SK-N-SH (cell line): ENCODE results near the gene SLC1A3.

ENCODE experiments used
- EZH2phosphoT487 ChIP-seq: fragments of 200-600 bp; sonication (generic); IDR thresholded peaks from 2 replicates; pipeline ENCODE4 v1.6.1; 2017; ENCODE audit warnings: low read depth, mixed run types, mild to moderate bottlenecking, antibody characterized with exemption, moderate library complexity, borderline replicate concordance
- RFX5 ChIP-seq: IDR thresholded peaks from 2 replicates; pipeline ENCODE4 v1.6.1; 2012; ENCODE audit warnings: mild to moderate bottlenecking, improper control_type of control experiment, low read length
- TF ChIP-seq, protein P1 (sequence below): fragments of 150-350 bp; IDR thresholded peaks from 2 replicates; pipeline ENCODE4 v1.6.1; 2017; ENCODE audit warnings: antibody characterized with exemption, low read length, low read depth, borderline replicate concordance
- TF ChIP-seq, protein P2 (sequence below): fragments of 200-600 bp; sonication (generic); IDR thresholded peaks from 2 replicates; pipeline ENCODE4 v1.6.1; 2017; ENCODE audit warnings: antibody characterized with exemption, mild to moderate bottlenecking, moderate library complexity

DNA sequence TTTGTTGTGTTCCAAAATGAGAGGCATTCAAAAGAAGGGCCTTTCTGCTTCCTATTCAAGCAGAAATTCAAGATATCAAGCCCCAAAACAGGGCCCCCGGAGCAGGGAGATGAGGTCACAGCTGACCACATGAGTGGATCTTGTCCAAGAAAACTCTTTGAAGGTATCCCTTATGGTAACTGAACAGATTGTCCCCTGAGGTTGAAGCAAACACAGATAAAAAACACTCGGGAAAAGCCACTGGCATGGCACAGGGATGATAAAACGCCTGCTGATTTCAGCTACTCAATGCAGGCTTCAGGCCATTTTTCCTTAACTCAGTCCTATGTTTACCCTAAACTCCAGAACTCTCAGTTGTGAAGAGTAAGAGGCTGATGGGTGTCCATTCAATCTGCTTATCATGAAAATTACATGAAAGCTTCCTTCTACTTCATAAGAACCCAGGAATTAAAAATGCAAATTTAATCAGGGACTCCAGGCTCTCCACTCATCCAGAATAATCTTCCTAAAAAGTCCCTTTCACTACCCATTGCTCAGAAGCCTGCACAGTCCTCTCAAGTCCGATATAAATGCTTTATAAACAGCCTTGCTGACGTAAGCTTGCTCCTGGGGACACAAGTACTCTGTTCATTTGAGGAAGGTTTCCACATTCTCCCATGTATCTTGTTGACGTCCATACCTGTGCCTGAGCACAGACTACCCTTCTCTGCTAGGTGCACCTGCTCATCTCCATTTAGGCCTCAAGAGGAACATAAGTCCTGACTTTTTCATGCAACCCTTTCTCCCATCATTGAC, 35.9 kb upstream of the SLC1A3 start:
- TF ChIP-seq EZH2phosphoT487 (no peak), RFX5 (no peak)
- TF ChIP-seq, protein P1, sequence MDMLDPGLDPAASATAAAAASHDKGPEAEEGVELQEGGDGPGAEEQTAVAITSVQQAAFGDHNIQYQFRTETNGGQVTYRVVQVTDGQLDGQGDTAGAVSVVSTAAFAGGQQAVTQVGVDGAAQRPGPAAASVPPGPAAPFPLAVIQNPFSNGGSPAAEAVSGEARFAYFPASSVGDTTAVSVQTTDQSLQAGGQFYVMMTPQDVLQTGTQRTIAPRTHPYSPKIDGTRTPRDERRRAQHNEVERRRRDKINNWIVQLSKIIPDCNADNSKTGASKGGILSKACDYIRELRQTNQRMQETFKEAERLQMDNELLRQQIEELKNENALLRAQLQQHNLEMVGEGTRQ, result no peak
- TF ChIP-seq, protein P2, sequence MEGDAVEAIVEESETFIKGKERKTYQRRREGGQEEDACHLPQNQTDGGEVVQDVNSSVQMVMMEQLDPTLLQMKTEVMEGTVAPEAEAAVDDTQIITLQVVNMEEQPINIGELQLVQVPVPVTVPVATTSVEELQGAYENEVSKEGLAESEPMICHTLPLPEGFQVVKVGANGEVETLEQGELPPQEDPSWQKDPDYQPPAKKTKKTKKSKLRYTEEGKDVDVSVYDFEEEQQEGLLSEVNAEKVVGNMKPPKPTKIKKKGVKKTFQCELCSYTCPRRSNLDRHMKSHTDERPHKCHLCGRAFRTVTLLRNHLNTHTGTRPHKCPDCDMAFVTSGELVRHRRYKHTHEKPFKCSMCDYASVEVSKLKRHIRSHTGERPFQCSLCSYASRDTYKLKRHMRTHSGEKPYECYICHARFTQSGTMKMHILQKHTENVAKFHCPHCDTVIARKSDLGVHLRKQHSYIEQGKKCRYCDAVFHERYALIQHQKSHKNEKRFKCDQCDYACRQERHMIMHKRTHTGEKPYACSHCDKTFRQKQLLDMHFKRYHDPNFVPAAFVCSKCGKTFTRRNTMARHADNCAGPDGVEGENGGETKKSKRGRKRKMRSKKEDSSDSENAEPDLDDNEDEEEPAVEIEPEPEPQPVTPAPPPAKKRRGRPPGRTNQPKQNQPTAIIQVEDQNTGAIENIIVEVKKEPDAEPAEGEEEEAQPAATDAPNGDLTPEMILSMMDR, result no peak
